ENCODE measurements around the gene SHROOM4. TPM values are rescaled to one million over a fixed set of nuclear protein-coding genes. Genes with fewer than 3 reads are reported as not detected.

Gene SHROOM4
- total RNA-seq, 1 experiment from 2014 or later = 0.05 TPM

- DNase-seq (ENCODE audit: low read depth, low spot score) = no peak
- BruUV-seq (replicated peaks) = no TSS peak
- intact Hi-C loops (cut with micrococcal nuclease) = no loop called here
- no peaks in the 10 kb centered on the region for H4K20me1 ChIP-seq (ENCODE audit: insufficient read depth)
- ChIA-PET POLR2A (no interaction called here), RAD21 (ENCODE audit: low non-redundant PET in 1 of 2, low total read pairs in 2 of 2, uncharacterized antibody in 2 of 2, unreplicated experiment in 2 of 2) (no interaction called here), CTCF (no interaction called here)
- no peak overlapping the region for H3K27ac ChIP-seq (ENCODE audit: low read depth, low read length)
- H3K4me3 ChIP-seq (replicated peaks in 1 of 2; ENCODE audit: low read depth in 1 of 2, low read length in 2 of 2) = no peak overlapping the region
- H3K9me2 ChIP-seq (ENCODE audit: insufficient read depth) = no peaks in the 10 kb centered on the region
- no peaks in the 10 kb centered on the region for H3K9me3 ChIP-seq (ENCODE audit: control insufficient read depth in 1 of 2, insufficient read depth in 1 of 2, low read depth in 1 of 2, low read length in 2 of 2)
- H3K9ac ChIP-seq (ENCODE audit: low read length) = no peak overlapping the region
- no peaks in the 10 kb centered on the region for H3K4me1 ChIP-seq (ENCODE audit: control insufficient read depth in 1 of 2, insufficient read depth in 2 of 2, low read length in 2 of 2)
- no peaks in the 10 kb centered on the region for H3K36me3 ChIP-seq (ENCODE audit: control insufficient read depth in 1 of 2, insufficient read depth in 2 of 2, low read length in 2 of 2)
- H3K4me2 ChIP-seq (ENCODE audit: low read length) = no peak overlapping the region
- no peaks in the 10 kb centered on the region for H3K27me3 ChIP-seq (ENCODE audit: insufficient read depth, low read length)
- ATAC-seq = no peak
- no peaks in the 10 kb centered on the region for H3K79me2 ChIP-seq (ENCODE audit: insufficient read depth, low read length)
- TF ChIP-seq RAD21 (IDR thresholded peaks at IDR 0.05; ENCODE audit: low read depth) (no peak), ZBTB33 (IDR thresholded peaks at IDR 0.05; ENCODE audit: extremely low read depth, insufficient replicate concordance, low read length) (no peak), JUND (IDR thresholded peaks at IDR 0.05) (no peak), EZH2 (IDR thresholded peaks at IDR 0.05) (no peak), SRF (IDR thresholded peaks at IDR 0.05; ENCODE audit: low read depth) (no peak), ELF1 (IDR thresholded peaks at IDR 0.05; ENCODE audit: borderline replicate concordance, low read depth) (no peak), ATF3 (IDR thresholded peaks at IDR 0.05) (no peak), POLR2A (IDR thresholded peaks at IDR 0.05; ENCODE audit: borderline replicate concordance, extremely low read depth, insufficient read depth, insufficient read length) (no peak), CTCF (IDR thresholded peaks at IDR 0.05 in 2 of 3, conservative IDR thresholded peaks at IDR 0.05 in 1 of 3; ENCODE audit: borderline replicate concordance in 1 of 3, insufficient read depth in 1 of 3, low read depth in 2 of 3, low read length in 2 of 3) (no peak), TCF7L2 (IDR thresholded peaks at IDR 0.05; ENCODE audit: borderline replicate concordance, extremely low read depth, insufficient read depth, insufficient read length) (no peak), EGR1 (IDR thresholded peaks at IDR 0.05; ENCODE audit: low read depth) (no peak), EZH2phosphoT487 (IDR thresholded peaks at IDR 0.05; ENCODE audit: borderline replicate concordance) (no peak), ZNF274 (IDR thresholded peaks at IDR 0.05; ENCODE audit: low read depth, low read length) (no peak), REST (IDR thresholded peaks at IDR 0.05; ENCODE audit: low read depth) (no peak), MAX (IDR thresholded peaks at IDR 0.05) (no peak), SIN3A (IDR thresholded peaks at IDR 0.05; ENCODE audit: low read depth) (no peak)
- H2AFZ ChIP-seq (ENCODE audit: low read depth, low read length, poor library complexity, severe bottlenecking) = no peak overlapping the region
These were observed 207.6 kb downstream of the SHROOM4 start for GRCh38 chrX:50606300-50606950.
